Measurements from ENCODE around the gene NDUFB7. TPM values are rescaled to one million over a fixed set of nuclear protein-coding genes. Genes with fewer than 3 reads are reported as not detected.

Gene NDUFB7
- total RNA-seq, 1 experiment from 2014 or later = 254 TPM

DNA sequence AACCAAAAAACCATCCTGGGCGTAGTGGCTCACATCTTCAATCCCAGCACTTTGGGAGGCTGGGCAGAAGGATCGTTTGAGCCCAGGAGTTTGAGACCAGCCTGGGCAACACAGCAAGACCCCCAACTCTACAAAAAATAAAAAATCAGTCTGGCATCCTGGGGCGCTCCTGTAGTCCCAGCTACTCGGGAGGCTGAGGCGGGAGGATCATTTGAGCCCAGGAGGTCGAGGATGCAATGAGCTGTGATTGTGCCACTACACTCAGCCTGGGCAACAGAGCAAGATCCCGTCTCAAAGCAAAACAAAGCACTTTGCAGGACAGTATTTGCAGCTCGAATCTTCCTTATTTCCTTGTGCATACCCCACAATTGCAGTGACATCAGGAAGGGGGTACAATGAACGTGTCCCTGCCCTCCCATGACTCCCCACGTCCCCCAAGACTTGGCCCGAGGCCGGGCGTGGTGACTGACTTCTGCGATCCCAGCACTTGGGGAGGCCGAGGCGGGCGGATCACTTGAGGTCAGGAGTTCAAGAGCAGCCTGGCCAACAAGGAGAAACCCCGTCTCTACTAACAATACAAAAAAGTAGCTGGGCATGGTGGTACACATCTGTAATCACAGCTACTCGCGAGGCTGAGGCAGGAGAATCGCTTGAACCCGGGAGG, 870 bp downstream of the NDUFB7 start:
- peaks cover 2% of the 10 kb centered on the region for H3K36me3 Mint-ChIP-seq
- no peak for ATAC-seq
- no peak for DNase-seq (ENCODE audit: low spot score)
- ChIA-PET POLR2A (interaction anchor here (1.4 kb wide), 1 partner anchor 52 kb away, joined by 3 read pairs; no protein-coding TSS in a partner anchor), CTCF (interaction anchor here (0.7 to 7.4 kb wide), 6 partner anchors 9 to 166 kb away, joined by 3 to 224 read pairs (median 9); partner anchors contain the start of gene ZNF333)
- H3K4me1 Mint-ChIP-seq = peaks cover 7% of the 10 kb centered on the region
- no peaks in the 10 kb centered on the region for H3K27me3 Mint-ChIP-seq (ENCODE audit: low read depth)
- TF ChIP-seq, protein P1, sequence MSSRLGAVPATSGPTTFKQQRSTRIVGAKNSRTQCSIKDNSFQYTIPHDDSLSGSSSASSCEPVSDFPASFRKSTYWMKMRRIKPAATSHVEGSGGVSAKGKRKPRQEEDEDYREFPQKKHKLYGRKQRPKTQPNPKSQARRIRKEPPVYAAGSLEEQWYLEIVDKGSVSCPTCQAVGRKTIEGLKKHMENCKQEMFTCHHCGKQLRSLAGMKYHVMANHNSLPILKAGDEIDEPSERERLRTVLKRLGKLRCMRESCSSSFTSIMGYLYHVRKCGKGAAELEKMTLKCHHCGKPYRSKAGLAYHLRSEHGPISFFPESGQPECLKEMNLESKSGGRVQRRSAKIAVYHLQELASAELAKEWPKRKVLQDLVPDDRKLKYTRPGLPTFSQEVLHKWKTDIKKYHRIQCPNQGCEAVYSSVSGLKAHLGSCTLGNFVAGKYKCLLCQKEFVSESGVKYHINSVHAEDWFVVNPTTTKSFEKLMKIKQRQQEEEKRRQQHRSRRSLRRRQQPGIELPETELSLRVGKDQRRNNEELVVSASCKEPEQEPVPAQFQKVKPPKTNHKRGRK (CRISPR knock-in tag; IDR thresholded peaks at IDR 0.05; ENCODE audit: borderline replicate concordance) = no peak
- TF ChIP-seq AFF4 (CRISPR knock-in tag; IDR thresholded peaks at IDR 0.05; ENCODE audit: borderline replicate concordance) = no peak
- TF ChIP-seq ZNF121 (CRISPR knock-in tag; IDR thresholded peaks at IDR 0.05) = peak; percentile 83
- TF ChIP-seq, protein P2, sequence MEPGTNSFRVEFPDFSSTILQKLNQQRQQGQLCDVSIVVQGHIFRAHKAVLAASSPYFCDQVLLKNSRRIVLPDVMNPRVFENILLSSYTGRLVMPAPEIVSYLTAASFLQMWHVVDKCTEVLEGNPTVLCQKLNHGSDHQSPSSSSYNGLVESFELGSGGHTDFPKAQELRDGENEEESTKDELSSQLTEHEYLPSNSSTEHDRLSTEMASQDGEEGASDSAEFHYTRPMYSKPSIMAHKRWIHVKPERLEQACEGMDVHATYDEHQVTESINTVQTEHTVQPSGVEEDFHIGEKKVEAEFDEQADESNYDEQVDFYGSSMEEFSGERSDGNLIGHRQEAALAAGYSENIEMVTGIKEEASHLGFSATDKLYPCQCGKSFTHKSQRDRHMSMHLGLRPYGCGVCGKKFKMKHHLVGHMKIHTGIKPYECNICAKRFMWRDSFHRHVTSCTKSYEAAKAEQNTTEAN (CRISPR knock-in tag; IDR thresholded peaks at IDR 0.05) = no peak
- 0 out of 2 replicates have a peak overlapping the region, but pooled peaks have one; percentile 60 for H3K27ac Mint-ChIP-seq
- H3K9me3 Mint-ChIP-seq = no peaks in the 10 kb centered on the region
- peak overlapping the region; percentile 97 for H3K4me3 Mint-ChIP-seq

- ATAC-seq (no peak), DNase-seq (ENCODE audit: low spot score) (no peak)
- H3K4me1 Mint-ChIP-seq = peaks cover 17% of the 10 kb centered on the region
- TF ChIP-seq, protein P3, sequence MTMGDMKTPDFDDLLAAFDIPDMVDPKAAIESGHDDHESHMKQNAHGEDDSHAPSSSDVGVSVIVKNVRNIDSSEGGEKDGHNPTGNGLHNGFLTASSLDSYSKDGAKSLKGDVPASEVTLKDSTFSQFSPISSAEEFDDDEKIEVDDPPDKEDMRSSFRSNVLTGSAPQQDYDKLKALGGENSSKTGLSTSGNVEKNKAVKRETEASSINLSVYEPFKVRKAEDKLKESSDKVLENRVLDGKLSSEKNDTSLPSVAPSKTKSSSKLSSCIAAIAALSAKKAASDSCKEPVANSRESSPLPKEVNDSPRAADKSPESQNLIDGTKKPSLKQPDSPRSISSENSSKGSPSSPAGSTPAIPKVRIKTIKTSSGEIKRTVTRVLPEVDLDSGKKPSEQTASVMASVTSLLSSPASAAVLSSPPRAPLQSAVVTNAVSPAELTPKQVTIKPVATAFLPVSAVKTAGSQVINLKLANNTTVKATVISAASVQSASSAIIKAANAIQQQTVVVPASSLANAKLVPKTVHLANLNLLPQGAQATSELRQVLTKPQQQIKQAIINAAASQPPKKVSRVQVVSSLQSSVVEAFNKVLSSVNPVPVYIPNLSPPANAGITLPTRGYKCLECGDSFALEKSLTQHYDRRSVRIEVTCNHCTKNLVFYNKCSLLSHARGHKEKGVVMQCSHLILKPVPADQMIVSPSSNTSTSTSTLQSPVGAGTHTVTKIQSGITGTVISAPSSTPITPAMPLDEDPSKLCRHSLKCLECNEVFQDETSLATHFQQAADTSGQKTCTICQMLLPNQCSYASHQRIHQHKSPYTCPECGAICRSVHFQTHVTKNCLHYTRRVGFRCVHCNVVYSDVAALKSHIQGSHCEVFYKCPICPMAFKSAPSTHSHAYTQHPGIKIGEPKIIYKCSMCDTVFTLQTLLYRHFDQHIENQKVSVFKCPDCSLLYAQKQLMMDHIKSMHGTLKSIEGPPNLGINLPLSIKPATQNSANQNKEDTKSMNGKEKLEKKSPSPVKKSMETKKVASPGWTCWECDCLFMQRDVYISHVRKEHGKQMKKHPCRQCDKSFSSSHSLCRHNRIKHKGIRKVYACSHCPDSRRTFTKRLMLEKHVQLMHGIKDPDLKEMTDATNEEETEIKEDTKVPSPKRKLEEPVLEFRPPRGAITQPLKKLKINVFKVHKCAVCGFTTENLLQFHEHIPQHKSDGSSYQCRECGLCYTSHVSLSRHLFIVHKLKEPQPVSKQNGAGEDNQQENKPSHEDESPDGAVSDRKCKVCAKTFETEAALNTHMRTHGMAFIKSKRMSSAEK (CRISPR knock-in tag; IDR thresholded peaks at IDR 0.05; ENCODE audit: borderline replicate concordance) = no peak
- no peak for TF ChIP-seq CBFB (CRISPR knock-in tag; IDR thresholded peaks at IDR 0.05; ENCODE audit: low read depth)
- TF ChIP-seq, protein P4, sequence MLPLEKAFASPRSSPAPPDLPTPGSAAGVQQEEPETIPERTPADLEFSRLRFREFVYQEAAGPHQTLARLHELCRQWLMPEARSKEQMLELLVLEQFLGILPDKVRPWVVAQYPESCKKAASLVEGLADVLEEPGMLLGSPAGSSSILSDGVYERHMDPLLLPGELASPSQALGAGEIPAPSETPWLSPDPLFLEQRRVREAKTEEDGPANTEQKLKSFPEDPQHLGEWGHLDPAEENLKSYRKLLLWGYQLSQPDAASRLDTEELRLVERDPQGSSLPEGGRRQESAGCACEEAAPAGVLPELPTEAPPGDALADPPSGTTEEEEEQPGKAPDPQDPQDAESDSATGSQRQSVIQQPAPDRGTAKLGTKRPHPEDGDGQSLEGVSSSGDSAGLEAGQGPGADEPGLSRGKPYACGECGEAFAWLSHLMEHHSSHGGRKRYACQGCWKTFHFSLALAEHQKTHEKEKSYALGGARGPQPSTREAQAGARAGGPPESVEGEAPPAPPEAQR (CRISPR knock-in tag; IDR thresholded peaks at IDR 0.05) = no peak
- no peak for TF ChIP-seq PRRX2 (CRISPR knock-in tag; IDR thresholded peaks at IDR 0.05)
- TF ChIP-seq GABPB1 (CRISPR knock-in tag; IDR thresholded peaks at IDR 0.05) = no peak
- no peak overlapping the region for H3K27ac Mint-ChIP-seq
- H3K4me3 Mint-ChIP-seq = no peak overlapping the region
- peaks cover 4% of the 10 kb centered on the region for H3K36me3 Mint-ChIP-seq
- POLR2A ChIA-PET = no interaction called here
- CTCF ChIA-PET = interaction anchor here (0.7 to 1.2 kb wide), 2 partner anchors 10 to 120 kb away, joined by 3 to 4 read pairs; no protein-coding TSS in a partner anchor
- no peaks in the 10 kb centered on the region for H3K27me3 Mint-ChIP-seq (ENCODE audit: low read depth)
- H3K9me3 Mint-ChIP-seq = no peaks in the 10 kb centered on the region
Measured at GRCh38 chr19:14567079-14567478, 4.8 kb downstream of the NDUFB7 start.

Measured in WTC11 (cell line).